ENCODE measurements around the gene PAX1.
A peak's percentile ranks its signal among the peaks of the same experiment; 100 is the strongest.

PAX1 gene

DNA sequence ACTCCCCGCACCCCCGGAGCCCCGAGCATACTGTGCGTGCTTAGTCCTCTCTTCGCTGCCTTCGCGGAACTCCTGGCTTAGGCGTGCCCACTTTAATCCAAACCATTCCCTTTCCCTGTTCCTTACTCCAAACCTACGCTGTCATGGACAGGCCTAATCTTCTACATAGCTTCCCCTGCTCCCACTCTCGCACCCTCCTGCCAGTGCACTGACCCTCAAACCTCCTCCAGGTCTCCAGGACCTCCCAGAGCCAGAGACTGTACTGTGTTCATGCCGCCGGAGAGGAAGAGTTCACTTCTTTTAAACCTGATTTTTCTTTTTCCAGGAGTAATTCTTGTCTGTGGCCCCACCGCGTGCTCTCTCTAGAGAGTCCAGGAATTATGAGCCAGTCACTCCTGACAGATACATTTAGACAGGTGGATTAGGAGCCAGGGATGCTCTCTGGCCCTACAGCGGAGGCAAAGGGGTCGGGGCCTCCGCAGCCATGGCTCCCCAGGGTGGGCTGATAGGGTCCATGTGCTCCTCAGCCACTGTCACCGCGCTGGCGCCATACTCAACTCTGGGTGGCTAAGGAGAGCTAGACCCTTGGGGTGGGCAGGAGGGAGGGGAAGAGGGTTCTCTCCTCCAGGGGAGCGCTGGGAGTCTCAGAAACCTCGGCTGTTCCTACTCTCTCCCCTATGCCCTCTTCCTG, 1.6 kb upstream of the PAX1 start:
- DNase-seq: no peak

DNA sequence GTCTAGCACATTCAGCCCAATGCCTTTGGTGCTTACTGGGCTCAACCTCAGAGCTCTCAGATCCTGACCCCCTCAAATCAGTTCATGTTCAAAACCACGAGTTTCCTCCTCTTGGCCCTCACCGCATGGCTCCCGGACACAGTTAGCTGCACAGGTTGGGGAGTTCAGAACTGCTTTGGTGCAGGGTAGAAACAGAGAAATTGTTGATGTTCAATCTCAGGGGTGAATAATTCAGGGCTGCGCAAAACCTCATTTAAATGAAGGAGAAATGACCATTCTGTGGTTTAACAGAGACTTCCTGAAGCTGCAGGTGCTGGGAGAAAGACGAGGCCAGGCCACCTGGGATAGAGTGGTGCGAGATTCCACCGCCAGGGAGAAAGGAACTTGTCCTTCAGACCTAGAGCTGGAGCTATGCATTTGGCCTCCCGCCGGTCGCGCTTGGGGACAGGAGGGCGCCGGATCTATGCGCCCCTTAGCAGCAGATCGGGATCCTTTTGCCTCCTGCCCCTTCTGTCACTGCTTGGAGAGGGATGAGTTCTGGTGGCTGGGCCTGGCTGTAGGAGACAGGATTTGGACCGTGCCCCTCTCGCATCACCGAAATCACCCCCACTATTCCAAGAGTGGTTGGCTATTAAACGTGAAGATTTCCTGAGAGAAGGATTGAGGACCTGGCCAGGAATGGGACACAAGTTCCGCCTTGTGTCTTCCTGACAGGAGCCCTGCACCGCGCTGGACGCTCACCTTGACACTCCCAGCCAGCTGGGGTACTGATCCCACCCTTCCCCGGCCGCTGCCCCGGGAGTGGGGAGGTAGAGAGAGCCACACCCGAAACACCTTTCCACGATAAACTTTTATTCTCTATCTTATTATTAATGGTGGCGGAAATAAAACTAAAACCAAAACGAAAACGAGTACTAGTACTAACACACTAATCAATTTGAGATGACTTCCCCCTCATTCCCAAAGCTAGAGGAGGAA, 767 bp upstream of the PAX1 start:
- DNase-seq: no peak

DNA sequence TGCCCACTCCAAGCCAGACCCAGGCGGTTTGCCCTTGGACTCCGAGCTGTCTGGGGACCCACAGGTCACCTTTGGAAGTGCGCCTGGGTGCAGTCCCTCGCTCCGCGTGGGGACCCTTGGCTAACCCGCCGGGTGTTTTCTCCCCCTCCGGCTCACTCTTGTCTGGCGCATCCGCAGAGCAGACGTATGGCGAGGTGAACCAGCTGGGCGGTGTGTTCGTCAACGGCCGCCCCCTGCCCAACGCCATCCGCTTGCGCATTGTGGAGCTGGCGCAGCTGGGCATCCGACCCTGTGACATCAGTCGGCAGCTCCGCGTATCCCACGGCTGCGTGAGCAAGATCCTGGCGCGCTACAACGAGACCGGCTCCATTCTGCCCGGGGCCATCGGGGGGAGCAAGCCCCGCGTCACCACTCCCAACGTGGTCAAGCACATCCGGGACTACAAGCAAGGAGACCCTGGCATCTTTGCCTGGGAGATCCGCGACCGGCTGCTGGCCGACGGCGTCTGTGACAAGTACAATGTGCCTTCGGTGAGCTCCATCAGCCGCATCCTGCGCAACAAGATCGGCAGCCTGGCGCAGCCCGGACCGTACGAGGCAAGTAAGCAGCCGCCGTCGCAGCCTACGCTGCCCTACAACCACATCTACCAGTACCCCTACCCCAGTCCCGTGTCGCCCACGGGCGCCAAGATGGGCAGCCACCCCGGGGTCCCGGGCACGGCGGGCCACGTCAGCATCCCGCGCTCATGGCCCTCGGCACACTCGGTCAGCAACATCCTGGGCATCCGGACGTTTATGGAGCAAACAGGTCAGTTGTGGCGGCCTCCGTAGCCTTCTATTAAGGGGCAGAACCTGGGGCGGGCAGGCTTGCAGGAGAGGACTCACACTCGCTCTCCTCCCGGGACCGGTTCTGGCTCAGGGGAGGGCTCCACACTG, 1.1 kb downstream of the PAX1 start:
- DNase-seq: no peak

DNA sequence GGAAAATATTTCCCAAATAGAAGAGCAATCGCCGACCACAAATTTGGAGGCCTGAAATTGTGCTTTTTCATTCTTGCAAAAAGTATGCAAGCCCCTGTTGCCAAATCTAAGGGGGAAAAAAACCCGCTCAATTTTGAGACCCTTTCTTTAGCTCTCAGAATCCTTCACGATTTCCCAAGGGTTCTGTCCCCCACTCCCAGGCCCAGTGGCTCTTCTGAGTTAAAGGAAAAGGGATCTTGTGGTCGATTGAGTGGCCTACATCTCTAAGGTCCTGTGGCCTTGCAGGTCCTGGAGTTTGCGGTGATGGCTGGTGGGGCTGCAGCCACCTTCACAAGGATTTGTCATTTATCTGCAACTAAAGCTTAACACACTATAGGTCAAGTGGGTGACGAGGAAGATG, 1.8 kb downstream of the PAX1 start:
- DNase-seq: no peak

DNA sequence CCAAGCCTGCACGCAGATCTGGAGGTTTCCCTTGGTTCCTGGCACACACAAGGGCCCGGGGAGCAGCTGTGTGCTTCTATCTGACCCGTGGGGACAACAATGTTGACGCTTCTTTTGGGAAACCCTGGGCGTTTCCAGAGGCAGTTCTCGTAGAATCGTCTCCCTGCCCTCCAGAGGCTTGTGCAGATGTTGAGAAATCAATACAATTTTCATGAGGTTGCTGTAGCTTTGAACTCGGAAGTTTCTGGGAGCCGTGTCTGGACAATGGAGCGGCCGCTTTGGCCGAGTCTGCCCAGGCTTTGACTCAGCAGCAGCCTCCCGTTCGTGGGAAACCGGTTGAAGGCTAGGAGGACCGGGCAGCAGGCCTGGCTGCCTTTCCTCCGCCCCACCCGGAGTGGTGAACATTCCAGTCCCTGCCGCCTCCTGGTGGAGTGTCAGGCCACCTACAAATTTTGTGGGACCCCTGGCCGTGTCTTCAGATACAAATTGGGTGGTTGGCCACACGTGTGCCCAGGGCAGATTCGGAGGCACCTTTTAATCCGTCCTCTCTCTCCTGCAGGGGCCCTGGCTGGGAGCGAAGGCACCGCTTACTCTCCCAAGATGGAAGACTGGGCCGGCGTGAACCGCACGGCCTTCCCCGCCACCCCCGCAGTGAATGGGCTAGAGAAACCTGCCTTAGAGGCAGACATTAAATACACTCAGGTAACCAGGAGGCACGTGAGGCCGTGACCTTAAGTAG, 2.7 kb downstream of the PAX1 start:
- DNase-seq: no peak

DNA sequence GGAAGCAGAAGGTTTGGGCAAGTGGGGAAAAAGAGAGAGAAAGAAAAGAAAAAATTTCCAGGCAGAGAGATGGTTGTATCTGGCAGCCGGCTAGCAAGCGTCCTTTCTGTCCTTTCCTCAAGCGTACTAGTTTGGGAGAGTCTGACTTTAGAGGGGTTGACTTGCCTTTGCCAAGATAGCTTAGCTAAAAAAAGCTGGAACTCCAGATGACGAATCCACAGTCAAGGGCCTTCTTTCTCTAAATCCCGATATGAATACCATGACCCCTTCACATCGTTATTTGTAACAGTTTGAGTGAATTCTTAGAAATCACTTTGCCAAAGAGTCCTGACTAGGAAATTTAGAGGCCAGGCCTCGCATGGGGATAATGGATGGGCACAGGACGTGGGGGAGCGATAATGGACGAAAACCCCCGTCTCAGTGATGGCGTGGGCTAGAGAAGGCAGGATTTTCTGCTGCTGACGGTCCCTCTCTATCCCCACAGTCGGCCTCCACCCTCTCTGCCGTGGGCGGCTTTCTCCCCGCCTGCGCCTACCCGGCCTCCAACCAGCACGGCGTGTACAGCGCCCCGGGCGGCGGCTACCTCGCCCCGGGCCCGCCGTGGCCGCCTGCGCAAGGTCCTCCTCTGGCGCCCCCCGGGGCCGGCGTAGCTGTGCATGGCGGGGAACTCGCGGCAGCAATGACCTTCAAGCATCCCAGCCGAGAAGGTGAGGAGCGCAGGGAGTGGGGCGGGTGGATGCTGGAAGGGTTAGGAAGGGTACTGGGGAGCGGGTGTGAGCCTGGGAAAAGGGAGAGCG, 3.5 kb downstream of the PAX1 start:
- no peak for DNase-seq

DNA sequence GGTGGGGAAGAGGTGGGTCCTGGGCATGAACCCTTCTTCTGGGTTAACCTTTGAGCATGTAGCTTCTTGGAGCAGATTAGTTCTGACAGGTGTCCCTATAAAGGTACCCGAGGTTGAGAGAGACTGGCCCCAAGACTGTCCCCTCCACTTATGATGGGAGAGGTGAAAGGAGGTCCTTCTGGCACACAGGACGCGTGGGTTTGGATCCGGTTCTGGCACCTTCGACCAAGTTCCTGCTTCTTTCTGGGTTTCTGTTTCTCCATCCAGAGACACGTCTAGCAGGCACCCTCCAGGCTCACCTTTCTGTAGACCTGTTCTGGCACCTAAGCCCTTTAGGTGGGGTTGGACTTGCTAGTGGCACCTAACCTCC, 4.1 kb downstream of the PAX1 start:
- DNase-seq: no peak

DNA sequence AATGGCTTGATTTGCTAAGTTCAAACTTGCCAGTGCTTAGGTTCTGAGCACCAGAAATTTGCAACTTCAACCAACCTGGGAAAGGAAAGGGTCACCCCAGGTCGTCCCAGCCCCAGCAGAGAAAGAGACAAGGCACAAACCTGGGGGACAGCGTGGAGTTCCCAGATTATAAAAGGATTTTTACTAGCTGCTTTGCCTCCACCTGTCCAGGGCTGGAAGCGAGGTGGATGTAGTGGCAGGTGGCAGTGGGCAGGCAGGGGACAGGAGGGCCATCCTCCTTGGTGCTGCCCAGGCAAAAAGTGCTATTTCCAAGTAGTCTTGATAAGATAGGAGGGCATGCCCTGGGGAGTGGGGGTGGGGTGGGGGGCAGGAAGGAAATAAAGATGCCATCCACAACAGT, 4.9 kb downstream of the PAX1 start:
- DNase-seq: no peak

DNA sequence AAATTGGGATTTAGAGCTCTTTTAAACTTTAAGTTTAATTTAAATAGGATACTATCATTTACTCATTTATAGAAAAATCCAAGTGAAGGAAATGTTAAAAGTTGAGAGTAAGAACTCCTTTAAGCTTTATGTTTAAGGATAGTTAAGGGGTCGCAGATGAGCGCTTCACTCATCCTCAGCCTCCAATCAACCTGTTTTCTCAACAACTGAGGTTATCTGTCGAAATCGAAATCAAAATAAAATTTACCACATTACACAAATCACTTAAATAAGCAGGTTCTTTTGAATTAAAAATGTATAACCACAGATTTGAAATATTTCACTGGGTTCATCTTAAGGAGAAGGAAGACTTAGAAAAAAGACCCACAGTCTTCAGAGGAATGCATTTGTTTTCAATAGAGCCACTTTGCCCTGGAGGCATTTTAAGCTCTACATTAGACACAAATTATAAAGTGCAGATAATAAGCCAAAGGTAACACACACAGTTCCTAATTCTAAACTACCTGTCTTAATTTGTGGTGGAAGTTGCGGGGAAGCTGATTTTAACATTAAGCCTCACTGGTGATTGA, 5.5 kb downstream of the PAX1 start:
- no peak for DNase-seq

DNA sequence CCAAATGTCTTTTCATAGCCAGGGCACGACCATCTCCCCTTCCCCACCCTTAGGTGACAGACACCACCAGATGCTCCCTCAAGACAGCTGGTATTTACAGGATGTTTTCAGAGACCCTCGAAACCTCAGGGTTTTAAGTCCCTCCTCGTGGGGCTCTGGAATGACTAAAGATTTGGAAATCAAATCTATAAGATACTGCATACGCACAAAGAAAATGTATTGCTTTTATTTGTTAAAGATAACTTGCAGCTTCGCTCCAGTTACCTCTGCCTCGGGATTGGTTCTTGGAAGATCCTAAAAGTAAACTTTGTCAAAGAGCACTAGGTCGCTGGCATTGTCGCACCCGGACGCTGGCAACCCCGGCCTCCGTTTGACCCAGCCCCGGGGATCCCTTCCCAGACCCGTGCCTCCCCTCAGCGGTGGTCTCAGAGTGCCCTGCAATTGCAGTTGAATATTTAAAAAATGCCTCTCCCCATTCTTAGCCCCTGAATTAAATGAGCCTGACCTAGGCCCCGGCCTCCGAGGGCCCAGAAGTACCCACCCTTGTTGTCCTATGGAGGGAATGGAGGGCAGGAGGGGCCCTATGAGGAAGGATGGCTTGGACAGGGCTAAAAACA, 7.1 kb downstream of the PAX1 start:
- no peak for DNase-seq

DNA sequence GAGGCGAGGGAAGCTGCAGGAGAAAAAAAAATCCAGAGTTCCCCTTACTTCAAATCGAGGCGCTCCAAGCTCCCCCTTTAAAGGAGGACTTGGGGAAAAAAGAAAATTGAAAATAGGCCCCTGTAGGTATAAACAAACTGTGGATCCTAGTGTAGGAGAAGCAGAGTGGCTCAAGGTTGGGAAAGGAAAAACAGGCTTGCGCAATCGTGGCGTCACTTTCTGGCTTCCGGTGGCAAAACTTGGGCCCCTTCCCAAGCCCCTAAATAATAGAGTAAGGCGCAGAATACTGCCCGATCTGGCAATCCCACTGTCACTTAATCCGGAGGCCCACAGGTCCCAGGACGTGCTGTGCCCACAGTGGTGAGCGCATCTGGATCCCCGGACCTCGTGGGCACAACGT, 8.0 kb downstream of the PAX1 start:
- DNase-seq: no peak

DNA sequence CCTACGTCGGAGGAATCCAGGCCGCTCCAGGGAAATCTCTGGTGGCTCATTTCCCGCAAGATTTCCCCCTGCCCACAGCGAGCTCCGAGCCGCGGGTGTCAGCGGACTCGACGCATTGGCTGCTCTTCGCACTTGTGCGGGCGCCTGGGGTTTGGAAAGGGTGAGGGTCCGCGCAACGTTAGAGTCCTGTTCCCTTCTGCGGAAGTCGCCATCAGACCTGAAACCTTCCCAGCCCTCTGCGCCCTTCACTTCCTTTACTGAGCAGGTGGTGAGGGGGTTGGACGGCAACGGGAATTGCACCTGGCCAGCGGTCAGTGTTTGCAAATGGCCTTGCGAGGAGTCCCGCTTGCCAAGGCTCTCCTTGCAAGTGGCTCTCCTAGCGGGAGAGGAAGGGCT, 8.4 kb downstream of the PAX1 start:
- DNase-seq: no peak

DNA sequence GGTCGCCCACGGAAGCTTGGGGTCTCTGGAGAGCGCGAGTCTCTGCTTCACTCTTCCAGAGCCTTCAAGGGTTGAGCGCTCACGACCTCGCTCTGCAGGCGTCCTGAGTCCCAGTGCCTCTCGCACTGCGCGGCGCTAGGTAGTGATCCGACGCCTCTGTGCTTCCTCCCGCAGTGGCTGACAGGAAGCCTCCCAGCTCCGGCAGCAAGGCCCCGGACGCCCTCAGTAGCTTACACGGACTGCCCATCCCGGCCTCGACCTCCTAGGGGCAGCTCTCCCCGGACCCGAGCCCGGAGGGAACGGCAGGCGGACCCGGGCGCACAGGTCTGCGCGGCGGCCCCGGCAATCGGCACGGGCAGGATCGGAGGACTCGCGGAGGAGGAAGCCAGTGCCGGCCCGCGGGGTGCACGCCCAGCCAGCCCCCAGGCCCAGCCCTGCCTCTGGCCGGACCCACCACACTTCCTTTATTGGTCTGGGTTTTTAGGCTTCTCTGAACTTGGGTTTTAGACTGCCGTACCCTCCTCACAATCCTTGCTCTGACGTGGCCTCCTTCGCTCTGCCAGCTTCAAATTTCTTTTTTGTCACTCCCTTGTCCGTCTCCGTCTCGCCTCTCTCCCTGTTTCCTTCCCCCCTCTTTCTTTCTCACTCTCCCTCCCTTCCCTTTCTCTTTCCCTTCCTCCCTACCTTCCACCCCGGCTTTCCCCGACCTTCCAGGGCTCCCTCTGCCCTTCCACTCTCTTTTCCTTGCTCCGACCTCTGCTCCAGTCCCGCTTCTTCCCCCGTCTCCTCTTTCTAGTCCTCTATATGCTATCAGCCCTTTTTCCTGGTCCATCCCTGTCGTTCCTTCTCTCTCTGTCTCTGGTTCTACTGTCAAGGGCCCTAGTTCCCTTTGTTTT, 9.1 kb downstream of the PAX1 start:
- no peak for DNase-seq

DNA sequence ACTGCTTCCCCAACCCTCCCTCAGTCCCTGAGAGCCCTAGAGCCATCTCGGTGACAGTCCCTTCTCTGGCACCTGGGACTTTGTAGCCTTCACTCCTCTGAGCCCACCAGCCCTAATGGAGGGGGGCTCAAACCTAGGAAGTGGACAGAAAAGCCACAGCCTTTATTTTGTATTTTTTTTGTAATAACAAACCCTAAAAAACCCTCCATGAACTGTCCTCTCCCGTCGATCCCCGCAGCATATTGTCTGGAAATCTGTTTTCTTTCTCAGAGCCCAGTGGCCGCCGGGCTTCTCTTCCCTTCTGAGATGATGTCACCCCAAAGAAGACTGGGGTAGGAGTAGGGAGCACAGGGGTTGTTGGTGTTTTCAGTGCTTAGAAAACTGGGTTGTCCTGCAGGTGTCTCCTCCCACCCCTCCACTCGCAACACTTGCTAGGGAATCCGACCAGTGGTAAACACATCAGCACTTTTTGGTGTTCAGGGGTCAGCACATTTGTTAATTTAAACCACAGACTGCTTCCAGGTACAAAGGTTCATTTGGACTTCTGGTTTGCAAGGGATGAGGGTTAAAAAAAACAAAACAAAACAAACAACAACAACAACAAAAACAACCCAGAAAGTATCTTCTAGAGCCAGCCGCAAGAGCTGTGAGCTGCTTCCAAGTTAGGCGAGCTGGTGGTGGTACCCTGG, 9.9 kb downstream of the PAX1 start:
- no peak for DNase-seq

DNA sequence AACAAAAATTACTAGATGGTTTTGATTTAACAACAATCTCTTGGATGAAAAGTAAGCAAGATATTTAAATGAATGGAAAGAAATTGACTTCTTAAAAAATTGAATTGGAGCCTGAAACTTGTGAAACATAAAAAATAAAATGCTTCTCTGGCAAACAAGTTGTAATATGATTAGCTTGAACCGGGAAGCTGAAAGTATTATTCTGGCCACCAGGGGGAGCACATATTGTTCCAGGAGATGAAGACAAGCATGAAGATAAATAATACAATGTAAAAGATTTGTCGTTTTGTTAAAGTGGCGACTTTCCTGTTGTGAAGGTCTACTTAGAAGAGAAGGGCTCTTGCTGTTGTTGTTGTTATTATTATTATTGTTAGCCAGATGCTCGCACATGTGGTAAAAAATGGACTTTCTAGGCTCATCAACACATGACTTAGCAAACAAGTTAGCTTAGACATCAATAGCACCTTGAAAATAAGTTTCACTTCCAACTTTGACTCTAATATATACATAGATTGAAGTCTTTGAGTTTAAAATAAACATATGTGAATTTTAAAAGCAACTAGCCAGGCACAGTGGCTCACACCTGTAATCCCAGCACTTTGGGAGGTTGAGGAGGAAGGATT, 14.2 kb downstream of the PAX1 start:
- DNase-seq: peak; percentile 56

DNA sequence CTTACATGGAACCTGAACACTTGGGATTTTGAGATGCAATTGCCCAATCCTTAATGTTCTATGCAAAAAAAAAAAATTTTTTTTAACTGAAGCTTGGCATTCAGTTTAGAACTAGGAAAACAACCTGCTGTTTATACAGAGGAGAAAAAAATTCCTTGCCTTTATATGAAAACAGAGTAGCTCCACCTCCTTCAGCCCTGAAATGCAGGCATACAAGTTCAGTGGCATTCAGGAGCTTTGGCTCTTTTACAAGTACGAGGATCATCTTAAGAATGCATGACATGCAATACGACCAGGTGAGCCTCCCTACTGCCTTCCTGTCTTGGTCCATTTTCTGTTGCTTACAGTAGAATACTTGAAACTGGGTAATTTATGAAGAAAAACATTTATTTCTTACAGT, 20.4 kb downstream of the PAX1 start:
- DNase-seq: no peak

DNA sequence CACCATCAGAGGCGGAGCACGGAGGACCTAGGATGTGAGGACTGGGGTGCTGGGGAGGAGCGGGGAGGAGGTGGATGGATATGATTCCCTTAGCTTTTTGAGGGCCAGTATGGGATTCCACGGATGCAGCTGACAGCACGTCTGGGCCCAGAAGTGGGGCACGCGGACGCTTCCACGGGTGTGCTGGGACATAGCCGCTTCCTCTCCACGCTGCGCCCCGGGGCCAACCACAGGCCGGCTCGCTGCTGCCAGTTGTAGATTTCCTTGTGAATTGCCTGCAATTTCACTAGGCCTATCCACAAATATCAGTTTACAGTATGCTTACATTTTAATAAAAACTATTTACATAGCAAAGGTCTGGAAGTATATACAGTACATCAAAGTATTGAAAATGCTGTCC, 23.9 kb downstream of the PAX1 start:
- no peak for DNase-seq

DNA sequence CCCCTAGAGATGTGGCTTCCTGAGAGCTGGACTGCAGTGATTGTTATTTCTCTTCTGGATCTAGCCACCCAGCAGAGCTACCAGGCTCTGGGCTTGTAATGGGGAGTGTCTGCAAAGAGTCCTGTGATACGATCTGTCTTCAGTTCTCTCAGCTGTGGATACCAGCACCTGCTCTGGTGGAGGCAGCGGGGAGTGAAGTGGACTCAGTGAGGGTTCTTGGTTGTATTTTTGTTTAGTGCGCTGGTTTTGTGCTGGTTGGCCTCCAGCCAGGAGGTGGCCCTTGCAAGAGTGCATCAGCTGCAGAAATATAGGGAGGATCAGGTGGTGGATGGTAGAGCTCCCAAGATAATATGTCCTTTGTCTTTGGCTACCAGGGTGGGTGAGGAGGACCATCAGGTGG, 33.7 kb downstream of the PAX1 start:
- no peak for DNase-seq

DNA sequence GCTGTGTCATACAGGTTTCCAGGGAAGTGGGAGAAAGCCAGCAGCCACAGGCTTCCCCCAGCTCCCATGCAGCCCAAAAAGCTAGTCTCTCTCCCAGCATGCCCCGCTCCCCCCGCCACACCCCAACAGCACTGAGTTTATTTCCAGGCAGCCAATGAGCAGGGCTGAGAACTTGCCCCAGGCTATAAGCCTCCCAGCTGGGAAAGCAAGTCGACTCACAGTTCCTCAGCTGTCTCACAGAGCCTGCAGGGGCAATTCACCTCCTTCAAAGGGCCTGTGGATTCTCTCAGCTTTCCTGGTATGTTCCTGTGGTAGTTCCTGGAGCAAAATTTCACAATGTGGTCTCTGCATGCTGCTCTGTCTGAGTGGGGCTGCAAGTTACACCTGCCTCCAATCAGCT, 34.2 kb downstream of the PAX1 start:
- no peak for DNase-seq
